Measurements from ENCODE around the gene DYNC2H1. TPM values are rescaled to one million over a fixed set of nuclear protein-coding genes. Genes with fewer than 3 reads are reported as not detected.

DYNC2H1 gene
- total and polyA plus RNA-seq, 4 donors, result 6.4 to 102 (median 23.7) TPM

- DNase-seq (no peak), ATAC-seq (ENCODE audit: insufficient read depth, low FRiP score) (no peak)
- Histone ChIP-seq H3K27me3 (ENCODE audit: control insufficient read depth in 3 of 3, insufficient read depth in 3 of 3, low read length in 2 of 3) (no peaks in the 10 kb centered on the region), H3K4me3 (no peak overlapping the region), H3K9ac (ENCODE audit: insufficient read depth in 1 of 2, low read length in 2 of 2) (no peak overlapping the region), H3K9me3 (ENCODE audit: control insufficient read depth in 4 of 4, insufficient read depth in 3 of 4, low read length in 3 of 4) (peaks cover 0 to 5% (median 0%) of the 10 kb centered on the region in 4 donors), H3K4me1 (ENCODE audit: control insufficient read depth in 5 of 5, insufficient read depth in 5 of 5, low read length in 5 of 5) (no peaks in the 10 kb centered on the region), H3K27ac (ENCODE audit: low read depth in 1 of 2, low read length in 1 of 2) (no peak overlapping the region), H3K36me3 (ENCODE audit: control insufficient read depth in 4 of 4, insufficient read depth in 4 of 4, low read length in 4 of 4) (no peaks in the 10 kb centered on the region)
- TF ChIP-seq, protein P1, sequence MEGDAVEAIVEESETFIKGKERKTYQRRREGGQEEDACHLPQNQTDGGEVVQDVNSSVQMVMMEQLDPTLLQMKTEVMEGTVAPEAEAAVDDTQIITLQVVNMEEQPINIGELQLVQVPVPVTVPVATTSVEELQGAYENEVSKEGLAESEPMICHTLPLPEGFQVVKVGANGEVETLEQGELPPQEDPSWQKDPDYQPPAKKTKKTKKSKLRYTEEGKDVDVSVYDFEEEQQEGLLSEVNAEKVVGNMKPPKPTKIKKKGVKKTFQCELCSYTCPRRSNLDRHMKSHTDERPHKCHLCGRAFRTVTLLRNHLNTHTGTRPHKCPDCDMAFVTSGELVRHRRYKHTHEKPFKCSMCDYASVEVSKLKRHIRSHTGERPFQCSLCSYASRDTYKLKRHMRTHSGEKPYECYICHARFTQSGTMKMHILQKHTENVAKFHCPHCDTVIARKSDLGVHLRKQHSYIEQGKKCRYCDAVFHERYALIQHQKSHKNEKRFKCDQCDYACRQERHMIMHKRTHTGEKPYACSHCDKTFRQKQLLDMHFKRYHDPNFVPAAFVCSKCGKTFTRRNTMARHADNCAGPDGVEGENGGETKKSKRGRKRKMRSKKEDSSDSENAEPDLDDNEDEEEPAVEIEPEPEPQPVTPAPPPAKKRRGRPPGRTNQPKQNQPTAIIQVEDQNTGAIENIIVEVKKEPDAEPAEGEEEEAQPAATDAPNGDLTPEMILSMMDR (IDR thresholded peaks at IDR 0.05; ENCODE audit: control extremely low read depth, extremely low read depth), result no peak
These were observed 378.8 kb downstream of the DYNC2H1 start for GRCh38 chr11:103488031-103488461.

DNA sequence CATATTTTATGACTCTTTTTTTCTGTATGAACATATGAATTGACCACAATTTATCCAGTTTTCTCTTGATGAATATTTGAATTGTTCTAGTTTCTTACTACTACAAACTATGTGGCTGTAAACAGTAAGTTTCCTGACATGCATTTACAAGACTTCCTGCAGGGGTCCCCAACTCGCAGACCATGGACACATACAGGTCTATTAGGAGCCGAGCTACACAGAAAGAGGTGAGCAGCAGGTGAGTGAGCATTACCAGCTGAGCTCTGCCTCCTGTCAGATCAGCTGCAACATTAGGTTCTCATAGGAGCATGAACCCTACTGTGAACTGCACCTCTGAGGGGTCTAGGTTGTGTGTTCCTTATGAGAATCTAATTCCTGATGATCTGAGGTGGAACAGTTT is 379.4 kb downstream of the DYNC2H1 start:
- Histone ChIP-seq H3K9me3 (ENCODE audit: control insufficient read depth in 4 of 4, insufficient read depth in 3 of 4, low read length in 3 of 4) (peaks cover 0 to 5% (median 0%) of the 10 kb centered on the region in 4 donors), H3K27me3 (ENCODE audit: control insufficient read depth in 3 of 3, insufficient read depth in 3 of 3, low read length in 2 of 3) (no peaks in the 10 kb centered on the region), H3K4me1 (ENCODE audit: control insufficient read depth in 5 of 5, insufficient read depth in 5 of 5, low read length in 5 of 5) (no peaks in the 10 kb centered on the region), H3K36me3 (ENCODE audit: control insufficient read depth in 4 of 4, insufficient read depth in 4 of 4, low read length in 4 of 4) (no peaks in the 10 kb centered on the region), H3K4me3 (no peak overlapping the region), H3K27ac (ENCODE audit: low read depth in 1 of 2, low read length in 1 of 2) (no peak overlapping the region), H3K9ac (ENCODE audit: insufficient read depth in 1 of 2, low read length in 2 of 2) (no peak overlapping the region)
- TF ChIP-seq, protein P1 (IDR thresholded peaks at IDR 0.05; ENCODE audit: control extremely low read depth, extremely low read depth), result no peak
- DNase-seq, result no peak
- ATAC-seq (ENCODE audit: insufficient read depth, low FRiP score), result no peak
- 79 to 88% methylated on average over 2 of the region's 2 CpGs for WGBS, 2 donors

DNA sequence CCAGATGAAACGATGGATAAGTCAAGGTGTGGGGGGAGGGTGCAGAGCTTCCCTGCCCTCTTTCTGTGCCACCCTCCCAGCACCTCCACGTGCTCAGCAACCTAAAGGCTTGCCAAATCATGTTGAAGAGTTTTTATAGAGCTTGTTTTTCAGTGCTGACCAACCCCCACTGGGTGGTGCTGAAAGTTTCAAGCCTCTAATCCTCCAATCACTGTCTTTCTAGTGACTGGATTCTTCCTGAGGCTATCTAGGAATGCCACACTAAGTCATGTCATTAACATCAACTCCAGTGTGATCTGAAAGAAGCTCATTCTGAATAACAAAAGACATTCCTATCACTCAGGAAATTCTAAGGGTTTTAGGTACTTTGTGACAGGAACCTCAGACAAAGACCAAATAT is 382.6 kb downstream of the DYNC2H1 start:
- no peaks in the 10 kb centered on the region for H3K36me3 ChIP-seq (ENCODE audit: control insufficient read depth in 4 of 4, insufficient read depth in 4 of 4, low read length in 4 of 4)
- DNase-seq, result no peak
- peaks cover 0 to 5% (median 0%) of the 10 kb centered on the region in 4 donors for H3K9me3 ChIP-seq (ENCODE audit: control insufficient read depth in 4 of 4, insufficient read depth in 3 of 4, low read length in 3 of 4)
- H3K27ac ChIP-seq (ENCODE audit: low read depth in 1 of 2, low read length in 1 of 2), result no peak overlapping the region
- WGBS, 2 donors, result 65 to 70% methylated on average over 2 of the region's 2 CpGs
- no peaks in the 10 kb centered on the region for H3K27me3 ChIP-seq (ENCODE audit: control insufficient read depth in 3 of 3, insufficient read depth in 3 of 3, low read length in 2 of 3)
- no peak overlapping the region for H3K4me3 ChIP-seq
- TF ChIP-seq, protein P1 (IDR thresholded peaks at IDR 0.05; ENCODE audit: control extremely low read depth, extremely low read depth), result no peak
- H3K4me1 ChIP-seq (ENCODE audit: control insufficient read depth in 5 of 5, insufficient read depth in 5 of 5, low read length in 5 of 5), result no peaks in the 10 kb centered on the region
- no peak for ATAC-seq (ENCODE audit: insufficient read depth, low FRiP score)
- no peak overlapping the region for H3K9ac ChIP-seq (ENCODE audit: insufficient read depth in 1 of 2, low read length in 2 of 2)

DNA sequence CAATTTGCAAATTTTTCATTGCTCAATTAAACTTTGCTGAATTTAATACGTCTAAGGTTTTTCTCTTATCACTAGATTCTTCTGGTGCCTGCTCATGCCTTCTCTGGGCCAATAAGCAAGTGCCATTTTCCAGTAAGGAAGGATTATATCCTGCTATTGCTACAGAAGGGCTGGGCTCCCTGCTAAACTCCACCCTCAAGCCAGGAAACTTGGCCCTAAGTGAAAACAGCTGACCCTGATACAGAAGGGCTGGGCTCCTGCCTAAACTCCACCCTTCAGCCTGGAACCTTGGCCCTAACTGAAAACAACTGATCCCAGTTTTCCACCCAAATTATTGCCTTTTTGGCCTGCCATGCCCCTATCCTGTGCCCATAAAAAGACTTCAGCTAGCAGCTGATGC is 385.3 kb downstream of the DYNC2H1 start:
- Histone ChIP-seq H3K9me3 (ENCODE audit: control insufficient read depth in 4 of 4, insufficient read depth in 3 of 4, low read length in 3 of 4) (peaks cover 0 to 7% (median 0%) of the 10 kb centered on the region in 4 donors), H3K9ac (ENCODE audit: insufficient read depth in 1 of 2, low read length in 2 of 2) (no peak overlapping the region), H3K4me1 (ENCODE audit: control insufficient read depth in 5 of 5, insufficient read depth in 5 of 5, low read length in 5 of 5) (no peaks in the 10 kb centered on the region), H3K27ac (ENCODE audit: low read depth in 1 of 2, low read length in 1 of 2) (no peak overlapping the region), H3K4me3 (no peak overlapping the region), H3K36me3 (ENCODE audit: control insufficient read depth in 4 of 4, insufficient read depth in 4 of 4, low read length in 4 of 4) (no peaks in the 10 kb centered on the region), H3K27me3 (ENCODE audit: control insufficient read depth in 3 of 3, insufficient read depth in 3 of 3, low read length in 2 of 3) (no peaks in the 10 kb centered on the region)
- ATAC-seq (ENCODE audit: insufficient read depth, low FRiP score) (no peak), DNase-seq (no peak)
- TF ChIP-seq, protein P1 (IDR thresholded peaks at IDR 0.05; ENCODE audit: control extremely low read depth, extremely low read depth), result no peak
- 78% methylated on average over 1 of the region's 1 CpG for WGBS, 2 donors
